IMR-90 (cell line): Measurements from ENCODE around the gene MCTP1. TPM values are rescaled to one million over a fixed set of nuclear protein-coding genes. Genes with fewer than 3 reads are reported as not detected.

Experiments used
- ATAC-seq: fragments of 200-7000 bp; cut with Tn5 transposase; 2 replicates; pipeline ENCODE4 v1.9.1; 2020; ENCODE audit warnings: low read depth, mild to moderate bottlenecking, moderate library complexity
- BruUV-seq: library from RNA; stranded (reverse); fragments of 400-500 nt; replicated peaks from 2 replicates; lab custom pipeline; 2021; lab: Mats Ljungman, UMichigan
- CTCF ChIA-PET: fragments of 300-600 bp; formaldehyde crosslinking; extraction: SDS; loops from one replicate; lab custom pipeline; 2021; ENCODE audit warnings: antibody characterized with exemption; lab: Yijun Ruan, JAX
- POLR2A ChIA-PET: fragments of 300-600 bp; sonication (Branson Sonifier 250); formaldehyde crosslinking; loops from one replicate; lab custom pipeline; 2022; ENCODE audit warnings: antibody characterized with exemption; ENCODE audit not compliant: unreplicated experiment; lab: Charles Lee
- DNase-seq: peaks from one replicate; pipeline ENCODE4 v3.0.0; 2013
- H2AFZ ChIP-seq: replicated peaks from 2 replicates; pipeline ENCODE3; 2013; ENCODE audit warnings: low read length, mild to moderate bottlenecking; ENCODE audit not compliant: poor library complexity
- H2AK5ac ChIP-seq: 2 replicates; pipeline ENCODE4 v1.6.1; 2013; ENCODE audit warnings: low read depth, low read length, inconsistent platforms
- H2AK9ac ChIP-seq: replicated peaks from 2 replicates; pipeline ENCODE3; 2013; ENCODE audit warnings: mild to moderate bottlenecking, low read depth, low read length, moderate library complexity; ENCODE audit not compliant: poor library complexity
- H2BK120ac ChIP-seq: 2 replicates; pipeline ENCODE4 v1.6.1; 2013; ENCODE audit warnings: low read depth, low read length, inconsistent platforms
- H2BK15ac ChIP-seq: 3 replicates; pipeline ENCODE4 v1.6.1; 2013; ENCODE audit warnings: low read depth, low read length, inconsistent platforms
- H2BK20ac ChIP-seq: 2 replicates; pipeline ENCODE4 v1.6.1; 2013; ENCODE audit warnings: low read depth, mild to moderate bottlenecking, inconsistent platforms, low read length, moderate library complexity
- H2BK5ac ChIP-seq: 2 replicates; pipeline ENCODE4 v1.6.1; 2013; ENCODE audit warnings: mild to moderate bottlenecking, low read depth, low read length, inconsistent platforms; ENCODE audit not compliant: poor library complexity, severe bottlenecking
- H3K14ac ChIP-seq: replicated peaks from 2 replicates; pipeline ENCODE4 v1.6.1; 2013; ENCODE audit warnings: low read depth, low read length, inconsistent platforms
- H3K18ac ChIP-seq: 2 replicates; pipeline ENCODE4 v1.6.1; 2013; ENCODE audit warnings: low read depth, low read length, control low read depth
- H3K23ac ChIP-seq: 2 replicates; pipeline ENCODE4 v1.6.1; 2013; ENCODE audit warnings: low read depth, low read length, inconsistent platforms
- H3K27ac ChIP-seq: 2 replicates; pipeline ENCODE4 v1.5.1; 2013; ENCODE audit warnings: mild to moderate bottlenecking, control low read depth, low read length; ENCODE audit not compliant: insufficient read depth
- H3K27me3 ChIP-seq: 2 replicates; pipeline ENCODE4 v1.6.1; 2013; ENCODE audit warnings: low read length; ENCODE audit not compliant: control insufficient read depth, insufficient read depth
- H3K36me3 ChIP-seq: 2 replicates; pipeline ENCODE4 v1.6.1; 2013; ENCODE audit warnings: low read length, mixed read lengths; ENCODE audit not compliant: control insufficient read depth, insufficient read depth
- H3K4ac ChIP-seq: 2 replicates; pipeline ENCODE4 v1.6.1; 2013; ENCODE audit warnings: low read depth, low read length, inconsistent platforms
- H3K4me1 ChIP-seq: 2 replicates; pipeline ENCODE4 v1.6.1; 2013; ENCODE audit warnings: low read length, mixed read lengths; ENCODE audit not compliant: control insufficient read depth, insufficient read depth
- H3K4me2 ChIP-seq: 2 replicates; pipeline ENCODE4 v1.6.1; 2013; ENCODE audit warnings: low read depth, mild to moderate bottlenecking, control low read depth, low read length, moderate library complexity
- H3K4me3 ChIP-seq: 2 replicates; pipeline ENCODE4 v1.5.1; 2013; ENCODE audit warnings: low read depth, mild to moderate bottlenecking, control low read depth, low read length, moderate library complexity; ENCODE audit not compliant: insufficient read depth
- H3K56ac ChIP-seq: 2 replicates; pipeline ENCODE4 v1.6.1; 2013; ENCODE audit warnings: low read length, inconsistent platforms; ENCODE audit not compliant: insufficient read depth; ENCODE audit errors: extremely low read depth
- H3K79me1 ChIP-seq, 2 experiments: 2 replicates each; pipeline ENCODE4 v1.6.1; 2013; ENCODE audit warnings: low read length in 2 of 2, inconsistent platforms in 1 of 2, low read depth in 1 of 2
- H3K9ac ChIP-seq: 2 replicates; pipeline ENCODE4 v1.6.1; 2013; ENCODE audit warnings: low read depth, low read length, control low read depth
- H3K9me1 ChIP-seq: 2 replicates; pipeline ENCODE4 v1.6.1; 2013; ENCODE audit warnings: low read length, inconsistent platforms; ENCODE audit not compliant: insufficient read depth
- H3K9me3 ChIP-seq: 2 replicates; pipeline ENCODE4 v1.6.1; 2013; ENCODE audit warnings: low read length; ENCODE audit not compliant: control insufficient read depth, insufficient read depth
- H4K20me1 ChIP-seq: 2 replicates; pipeline ENCODE4 v1.6.1; 2013; ENCODE audit warnings: low read length, inconsistent platforms; ENCODE audit not compliant: insufficient read depth
- H4K5ac ChIP-seq: 2 replicates; pipeline ENCODE4 v1.6.1; 2013; ENCODE audit warnings: mild to moderate bottlenecking, low read depth, low read length, control low read depth
- H4K8ac ChIP-seq, 2 experiments: 2 replicates each; pipeline ENCODE4 v1.6.1; 2013; ENCODE audit warnings: low read depth in 2 of 2, low read length in 2 of 2, control low read depth in 1 of 2, inconsistent platforms in 1 of 2
- H4K91ac ChIP-seq: 2 replicates; pipeline ENCODE4 v1.6.1; 2013; ENCODE audit warnings: low read depth, low read length, inconsistent platforms; ENCODE audit not compliant: insufficient read depth
- BHLHE40 ChIP-seq: fragments of 150-350 bp; IDR thresholded peaks from 2 replicates; pipeline ENCODE4 v1.6.1; 2016; ENCODE audit warnings: mild to moderate bottlenecking, low read depth, low read length
- CEBPB ChIP-seq: IDR thresholded peaks from 2 replicates; pipeline ENCODE4 v1.6.1; 2012; ENCODE audit warnings: low read depth, low read length, improper control_type of control experiment
- CHD1 ChIP-seq: IDR thresholded peaks from 2 replicates; pipeline ENCODE4 v1.6.1; 2012; ENCODE audit warnings: low read depth, low read length, improper control_type of control experiment
- CTCF ChIP-seq: conservative IDR thresholded peaks from 2 replicates; pipeline ENCODE4 v1.5.1; 2012; ENCODE audit warnings: mild to moderate bottlenecking, low read depth, low read length, improper control_type of control experiment
- ELK1 ChIP-seq: fragments of 150-350 bp; IDR thresholded peaks from 2 replicates; pipeline ENCODE4 v1.6.1; 2016; ENCODE audit warnings: low read depth, mild to moderate bottlenecking, low read length, moderate library complexity, borderline replicate concordance
- MAFK ChIP-seq: IDR thresholded peaks from 2 replicates; pipeline ENCODE4 v1.6.1; 2012; ENCODE audit warnings: low read depth, low read length, improper control_type of control experiment
- MAZ ChIP-seq: IDR thresholded peaks from 2 replicates; pipeline ENCODE4 v1.6.1; 2012; ENCODE audit warnings: low read depth, mild to moderate bottlenecking, low read length, improper control_type of control experiment, moderate library complexity, borderline replicate concordance
- MXI1 ChIP-seq: IDR thresholded peaks from 2 replicates; pipeline ENCODE4 v1.6.1; 2012; ENCODE audit warnings: low read depth, mild to moderate bottlenecking, low read length, moderate library complexity, borderline replicate concordance
- NFE2L2 ChIP-seq: fragments of 150-350 bp; IDR thresholded peaks from 2 replicates; pipeline ENCODE4 v1.6.1; 2016; ENCODE audit warnings: low read depth, mild to moderate bottlenecking, low read length
- POLR2A ChIP-seq: IDR thresholded peaks from 2 replicates; pipeline ENCODE4 v1.6.1; 2012; ENCODE audit warnings: mild to moderate bottlenecking, low read depth, low read length
- RAD21 ChIP-seq: IDR thresholded peaks from 2 replicates; pipeline ENCODE4 v1.6.1; 2012; ENCODE audit warnings: low read length, improper control_type of control experiment
- RFX5 ChIP-seq: IDR thresholded peaks from 2 replicates; pipeline ENCODE4 v1.8.0; 2012; ENCODE audit warnings: low read depth, mild to moderate bottlenecking, low read length, moderate library complexity
- USF2 ChIP-seq: fragments of 150-350 bp; IDR thresholded peaks from 2 replicates; pipeline ENCODE4 v1.6.1; 2017; ENCODE audit warnings: mild to moderate bottlenecking, antibody characterized with exemption, low read length, low read depth
- WGBS, 2 experiments: methylation state at CpG; one replicate each; pipeline versions ENCODE4 v1.1.5 to v1.1.7; 2013; ENCODE audit warnings: missing lambda C conversion rate in 2 of 2; ENCODE audit not compliant: insufficient read length in 1 of 2; ENCODE audit errors: extremely low coverage in 2 of 2; 5-methylcytosine and 5-hydroxymethylcytosine counted together
- dilution Hi-C: fragments of 300-500 bp; cut with HindIII; formaldehyde crosslinking; loops from one replicate; pipeline ENCODE4 v1.14.3; 2018; ENCODE audit warnings: low sequenced_read_pairs; ENCODE audit not compliant: unreplicated experiment
- in situ Hi-C: fragments of 300-500 bp; cut with MboI; formaldehyde crosslinking; loops from 3 replicates; pipeline ENCODE4 v1.14.3; 2019; ENCODE audit warnings: low sequenced_read_pairs, inconsistent platforms, mixed read lengths
- intact Hi-C: fragments of 100-400 bp; cut with micrococcal nuclease; formaldehyde crosslinking; loops from 2 replicates; pipeline ENCODE4 v1.10.0; 2022
- polyA plus RNA-seq, 3 experiments: library from polyadenylated mRNA; depleted of rRNA; stranded (reverse); fragments of >200 nt; gene quantifications; 2 replicates each; pipeline ENCODE4 v1.2.3, GENCODE V29; 2012; ENCODE audit warnings: low replicate concordance in 1 of 3
- total RNA-seq: library from RNA; depleted of rRNA; stranded (reverse); fragments of >200 nt; gene quantifications from 2 replicates; pipeline ENCODE4 v1.2.3, GENCODE V29; 2012

Gene MCTP1
- total and polyA plus RNA-seq, 2 of the 4 experiments (the other 2 are of a cell fraction), result 0.21 TPM; not detected in 1

GRCh38 chr5:94690778-94691177 is 594.1 kb downstream of the MCTP1 start:
- H3K27me3 ChIP-seq, result no peaks in the 10 kb centered on the region
- no peak overlapping the region for H2AFZ ChIP-seq
- H3K4me3 ChIP-seq, result no peak overlapping the region
- intact Hi-C loops (loop anchor here (5.0 to 10.0 kb wide), 5 partner anchors 73 to 1103 kb away; partner anchors contain the start of genes KIAA0825 and SLF1), in situ Hi-C loops (loop anchor here (10.0 kb wide), 1 partner anchor 1106 kb away; the partner anchor contains the start of genes NR2F1 and NR2F1-AS1), dilution Hi-C loops (no loop called here)
- no peaks in the 10 kb centered on the region for H3K79me1 ChIP-seq
- WGBS, 2 experiments, result no CpG with 5 or more reads among the region's 2 CpGs
- DNase-seq (peak; percentile 56), ATAC-seq (no peak)
- H4K91ac ChIP-seq, result no peak overlapping the region
- no peak overlapping the region for H3K4me2 ChIP-seq
- H3K18ac ChIP-seq, result no peak overlapping the region
- no peaks in the 10 kb centered on the region for H4K20me1 ChIP-seq
- H3K4me1 ChIP-seq, result peaks cover 4% of the 10 kb centered on the region
- H2BK5ac ChIP-seq, result no peak overlapping the region
- no peak for TF ChIP-seq NFE2L2
- no peak for TF ChIP-seq RFX5
- no peak for TF ChIP-seq CHD1
- TF ChIP-seq MAZ, result no peak
- TF ChIP-seq MXI1, result no peak
- TF ChIP-seq ELK1, result no peak
- TF ChIP-seq BHLHE40, result no peak
- TF ChIP-seq USF2, result no peak
- no peak for TF ChIP-seq MAFK
- TF ChIP-seq RAD21, result no peak
- TF ChIP-seq CEBPB, result no peak
- no peak for TF ChIP-seq CTCF
- no peak for TF ChIP-seq POLR2A
- no peak overlapping the region for H3K9ac ChIP-seq
- 0 out of 2 replicates have a peak, but pooled peaks cover 3% of the 10 kb centered on the region for H3K9me1 ChIP-seq
- H3K23ac ChIP-seq, result no peak overlapping the region
- H4K8ac ChIP-seq, result no peak overlapping the region
- H3K14ac ChIP-seq, result no peak overlapping the region
- no peak overlapping the region for H3K4ac ChIP-seq
- ChIA-PET POLR2A (no interaction called here), CTCF (interaction anchor here (1.1 kb wide), 1 partner anchor 169 kb away, joined by 4 read pairs; no protein-coding TSS in a partner anchor)
- H2BK20ac ChIP-seq, result no peak overlapping the region
- H2BK120ac ChIP-seq, result no peak overlapping the region
- BruUV-seq, result no TSS peak
- no peak overlapping the region for H2AK5ac ChIP-seq
- no peak overlapping the region for H4K5ac ChIP-seq
- H2BK15ac ChIP-seq, result no peak overlapping the region
- no peaks in the 10 kb centered on the region for H3K9me3 ChIP-seq
- no peak overlapping the region for H2AK9ac ChIP-seq
- peaks cover 2% of the 10 kb centered on the region; the same call in 1 of the 2 replicates for H3K36me3 ChIP-seq
- no peak overlapping the region for H3K56ac ChIP-seq
- H3K27ac ChIP-seq, result no peak overlapping the region
